ENCODE measurements around the gene NEURL1B.

Gene NEURL1B

GRCh38 chr5:172644266-172644665, 3.2 kb downstream of the NEURL1B start:
- no peak for DNase-seq (ENCODE audit: low read depth)
- TF ChIP-seq CTCF (conservative IDR thresholded peaks at IDR 0.05; ENCODE audit: control insufficient read depth, insufficient read depth, low read depth, low read length): no peak
- H3K4me3 ChIP-seq (ENCODE audit: control insufficient read depth, low read depth, low read length): no peak overlapping the region

GRCh38 chr5:172644711-172645110, 3.6 kb downstream of the NEURL1B start:
- no peak overlapping the region for H3K4me3 ChIP-seq (ENCODE audit: control insufficient read depth, low read depth, low read length)
- no peak for TF ChIP-seq CTCF (conservative IDR thresholded peaks at IDR 0.05; ENCODE audit: control insufficient read depth, insufficient read depth, low read depth, low read length)
- no peak for DNase-seq (ENCODE audit: low read depth)

- no peak overlapping the region for H3K4me3 ChIP-seq (ENCODE audit: control insufficient read depth, low read depth, low read length)
- no peak for TF ChIP-seq CTCF (conservative IDR thresholded peaks at IDR 0.05; ENCODE audit: control insufficient read depth, insufficient read depth, low read depth, low read length)
- no peak for DNase-seq (ENCODE audit: low read depth)
Measured at GRCh38 chr5:172645271-172646055, 4.4 kb downstream of the NEURL1B start.

- H3K4me3 ChIP-seq (ENCODE audit: control insufficient read depth, low read depth, low read length): no peak overlapping the region
- no peak for TF ChIP-seq CTCF (conservative IDR thresholded peaks at IDR 0.05; ENCODE audit: control insufficient read depth, insufficient read depth, low read depth, low read length)
- DNase-seq (ENCODE audit: low read depth): no peak
Measured at GRCh38 chr5:172646716-172647285, 5.7 kb downstream of the NEURL1B start.

GRCh38 chr5:172647352-172648012, 6.4 kb downstream of the NEURL1B start:
- no peak overlapping the region for H3K4me3 ChIP-seq (ENCODE audit: control insufficient read depth, low read depth, low read length)
- no peak for DNase-seq (ENCODE audit: low read depth)
- TF ChIP-seq CTCF (conservative IDR thresholded peaks at IDR 0.05; ENCODE audit: control insufficient read depth, insufficient read depth, low read depth, low read length): no peak

- H3K4me3 ChIP-seq (ENCODE audit: control insufficient read depth, low read depth, low read length): no peak overlapping the region
- no peak for DNase-seq (ENCODE audit: low read depth)
- TF ChIP-seq CTCF (conservative IDR thresholded peaks at IDR 0.05; ENCODE audit: control insufficient read depth, insufficient read depth, low read depth, low read length): no peak
Measured at GRCh38 chr5:172648013-172648381, 6.9 kb downstream of the NEURL1B start.
